ENCODE data around the gene FAM24A.

DNA sequence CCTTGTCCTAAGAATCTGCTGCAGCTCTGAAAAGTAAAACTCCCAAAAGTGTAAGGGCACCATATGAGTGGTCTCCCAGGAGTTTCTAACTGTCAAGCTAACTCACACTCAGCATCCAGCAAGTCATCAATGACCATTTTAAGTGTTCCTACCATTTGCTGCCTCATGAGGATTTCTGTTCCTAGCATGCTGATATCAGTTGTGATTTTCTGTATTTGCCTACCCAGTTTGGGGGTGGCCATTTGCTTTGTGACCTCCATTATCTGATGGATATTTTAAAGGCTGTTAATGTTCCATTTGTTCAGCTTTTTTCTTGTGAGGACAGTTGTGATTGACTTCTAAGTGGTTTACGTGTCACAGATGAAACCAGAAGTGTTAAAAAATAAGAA is 33.9 kb upstream of the FAM24A start:
- TF ChIP-seq, protein P1, sequence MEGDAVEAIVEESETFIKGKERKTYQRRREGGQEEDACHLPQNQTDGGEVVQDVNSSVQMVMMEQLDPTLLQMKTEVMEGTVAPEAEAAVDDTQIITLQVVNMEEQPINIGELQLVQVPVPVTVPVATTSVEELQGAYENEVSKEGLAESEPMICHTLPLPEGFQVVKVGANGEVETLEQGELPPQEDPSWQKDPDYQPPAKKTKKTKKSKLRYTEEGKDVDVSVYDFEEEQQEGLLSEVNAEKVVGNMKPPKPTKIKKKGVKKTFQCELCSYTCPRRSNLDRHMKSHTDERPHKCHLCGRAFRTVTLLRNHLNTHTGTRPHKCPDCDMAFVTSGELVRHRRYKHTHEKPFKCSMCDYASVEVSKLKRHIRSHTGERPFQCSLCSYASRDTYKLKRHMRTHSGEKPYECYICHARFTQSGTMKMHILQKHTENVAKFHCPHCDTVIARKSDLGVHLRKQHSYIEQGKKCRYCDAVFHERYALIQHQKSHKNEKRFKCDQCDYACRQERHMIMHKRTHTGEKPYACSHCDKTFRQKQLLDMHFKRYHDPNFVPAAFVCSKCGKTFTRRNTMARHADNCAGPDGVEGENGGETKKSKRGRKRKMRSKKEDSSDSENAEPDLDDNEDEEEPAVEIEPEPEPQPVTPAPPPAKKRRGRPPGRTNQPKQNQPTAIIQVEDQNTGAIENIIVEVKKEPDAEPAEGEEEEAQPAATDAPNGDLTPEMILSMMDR (IDR thresholded peaks at IDR 0.05), result no peak
- no peak for TF ChIP-seq POLR2A (IDR thresholded peaks at IDR 0.05)

All from Peyer's patch (tissue), 4 donors.